ENCODE data around the gene EPHA6. TPM values are rescaled to one million over a fixed set of nuclear protein-coding genes. Genes with fewer than 3 reads are reported as not detected.

EPHA6 gene
- polyA plus RNA-seq, 2 of the 4 experiments (the other 2 are of a cell fraction) = 0.08 TPM

DNA sequence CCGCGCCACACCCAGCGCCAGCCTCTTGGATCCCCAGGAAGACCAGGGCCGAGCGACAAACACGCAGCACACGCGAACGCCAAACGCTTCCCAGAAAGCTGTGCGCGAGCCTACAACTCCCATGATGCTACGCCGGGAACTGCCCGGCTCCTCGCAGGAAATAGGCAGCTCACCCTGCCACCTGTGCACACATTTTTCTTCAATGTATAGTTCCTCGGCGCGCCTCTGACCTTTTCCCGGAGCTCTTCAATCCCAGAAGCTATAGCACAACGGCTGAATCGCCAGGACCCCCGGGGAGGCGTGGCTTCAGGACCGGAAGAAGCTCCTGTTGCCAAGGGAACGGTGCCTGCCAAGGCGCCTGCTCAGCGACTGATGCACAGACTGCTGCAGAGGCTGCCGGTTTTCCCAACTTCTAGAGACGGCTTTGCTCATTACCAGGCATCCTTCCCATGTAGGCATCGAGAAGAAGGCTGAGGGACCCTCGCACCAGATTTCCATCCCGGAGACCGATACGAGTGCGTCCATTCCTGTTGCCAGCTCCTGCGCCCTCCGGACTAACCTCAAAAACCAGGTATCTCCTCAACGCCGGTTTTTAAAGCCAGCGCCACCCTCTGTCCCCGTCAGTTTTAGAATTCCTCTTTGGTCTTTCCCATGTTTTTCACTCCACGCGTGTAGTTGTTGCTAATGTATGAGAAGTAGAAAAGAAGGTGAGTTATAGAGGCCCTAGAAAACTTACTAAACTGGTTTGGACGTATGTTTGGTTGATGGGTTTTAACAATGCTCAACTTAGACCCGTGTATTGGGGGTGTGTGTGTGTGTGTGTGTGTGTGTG lies 950.2 kb downstream of the EPHA6 start, which contains the start of gene ARL6:
Gene ARL6 (plus strand): TSS at position 352 of the 832 bp plus-strand sequence. CDS start 3,350 bp downstream, outside the sequence.
- FAIRE-seq = no peak
- CTCF ChIA-PET = interaction anchor here (1.0 to 1.6 kb wide), 2 partner anchors 11 to 57 kb away, joined by 3 to 5 read pairs; partner anchors contain the start of gene CRYBG3

DNA sequence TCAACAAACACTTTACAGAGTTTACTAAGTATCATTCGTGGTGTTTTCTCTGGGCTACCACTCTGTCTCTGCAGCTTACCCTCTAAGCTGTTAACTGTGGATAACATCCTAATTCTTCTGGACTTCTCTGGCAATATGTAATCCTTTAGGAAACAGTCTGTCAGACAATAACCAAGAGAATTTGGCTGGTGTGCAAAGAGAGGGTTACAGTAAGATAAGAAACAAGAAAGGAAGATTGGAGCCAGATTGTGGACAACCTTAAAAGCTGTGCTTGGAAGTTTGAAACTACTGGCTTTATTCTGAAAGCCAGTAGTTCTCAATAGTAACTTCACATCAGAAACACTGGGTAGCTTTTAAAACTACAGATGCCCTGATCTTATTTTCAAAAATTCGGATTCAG lies 950.9 kb downstream of the EPHA6 start:
- H3K4me2 ChIP-seq = peak overlapping the region; percentile 87
- H3K4me1 ChIP-seq = peaks cover 10% of the 10 kb centered on the region
- CTCF ChIA-PET = interaction anchor here (1.6 kb wide), 1 partner anchor 56 kb away, joined by 5 read pairs; the partner anchor contains the start of gene CRYBG3
- DNase-seq (ENCODE audit: low read depth in 1 of 2, low spot score in 1 of 2) (no peak), FAIRE-seq (no peak), ATAC-seq (no peak; a peak in 1 of 6 replicates)
- H3K27ac ChIP-seq = peak overlapping the region in 1 of 2 experiments; percentile 91; a peak in 3 of 6 replicates
- 13% methylated on average over 2 of the region's 2 CpGs for WGBS (ENCODE audit: missing lambda C conversion rate)
- no peaks in the 10 kb centered on the region for H3K9me3 ChIP-seq
- POLR2A ChIA-PET = no interaction called here
- peak overlapping the region; percentile 59 for H3K4me3 ChIP-seq
- TF ChIP-seq TP53 (CRISPR knock-in tag; IDR thresholded peaks at IDR 0.05) = no peak
- TF ChIP-seq, protein P1, sequence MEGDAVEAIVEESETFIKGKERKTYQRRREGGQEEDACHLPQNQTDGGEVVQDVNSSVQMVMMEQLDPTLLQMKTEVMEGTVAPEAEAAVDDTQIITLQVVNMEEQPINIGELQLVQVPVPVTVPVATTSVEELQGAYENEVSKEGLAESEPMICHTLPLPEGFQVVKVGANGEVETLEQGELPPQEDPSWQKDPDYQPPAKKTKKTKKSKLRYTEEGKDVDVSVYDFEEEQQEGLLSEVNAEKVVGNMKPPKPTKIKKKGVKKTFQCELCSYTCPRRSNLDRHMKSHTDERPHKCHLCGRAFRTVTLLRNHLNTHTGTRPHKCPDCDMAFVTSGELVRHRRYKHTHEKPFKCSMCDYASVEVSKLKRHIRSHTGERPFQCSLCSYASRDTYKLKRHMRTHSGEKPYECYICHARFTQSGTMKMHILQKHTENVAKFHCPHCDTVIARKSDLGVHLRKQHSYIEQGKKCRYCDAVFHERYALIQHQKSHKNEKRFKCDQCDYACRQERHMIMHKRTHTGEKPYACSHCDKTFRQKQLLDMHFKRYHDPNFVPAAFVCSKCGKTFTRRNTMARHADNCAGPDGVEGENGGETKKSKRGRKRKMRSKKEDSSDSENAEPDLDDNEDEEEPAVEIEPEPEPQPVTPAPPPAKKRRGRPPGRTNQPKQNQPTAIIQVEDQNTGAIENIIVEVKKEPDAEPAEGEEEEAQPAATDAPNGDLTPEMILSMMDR (IDR thresholded peaks at IDR 0.05) = no peak
- no peak for TF ChIP-seq RCOR1 (IDR thresholded peaks at IDR 0.05; ENCODE audit: low read depth, low read length)
- TF ChIP-seq NFE2L2 (conservative IDR thresholded peaks at IDR 0.05; ENCODE audit: low read length) = no peak
- TF ChIP-seq, protein P2, sequence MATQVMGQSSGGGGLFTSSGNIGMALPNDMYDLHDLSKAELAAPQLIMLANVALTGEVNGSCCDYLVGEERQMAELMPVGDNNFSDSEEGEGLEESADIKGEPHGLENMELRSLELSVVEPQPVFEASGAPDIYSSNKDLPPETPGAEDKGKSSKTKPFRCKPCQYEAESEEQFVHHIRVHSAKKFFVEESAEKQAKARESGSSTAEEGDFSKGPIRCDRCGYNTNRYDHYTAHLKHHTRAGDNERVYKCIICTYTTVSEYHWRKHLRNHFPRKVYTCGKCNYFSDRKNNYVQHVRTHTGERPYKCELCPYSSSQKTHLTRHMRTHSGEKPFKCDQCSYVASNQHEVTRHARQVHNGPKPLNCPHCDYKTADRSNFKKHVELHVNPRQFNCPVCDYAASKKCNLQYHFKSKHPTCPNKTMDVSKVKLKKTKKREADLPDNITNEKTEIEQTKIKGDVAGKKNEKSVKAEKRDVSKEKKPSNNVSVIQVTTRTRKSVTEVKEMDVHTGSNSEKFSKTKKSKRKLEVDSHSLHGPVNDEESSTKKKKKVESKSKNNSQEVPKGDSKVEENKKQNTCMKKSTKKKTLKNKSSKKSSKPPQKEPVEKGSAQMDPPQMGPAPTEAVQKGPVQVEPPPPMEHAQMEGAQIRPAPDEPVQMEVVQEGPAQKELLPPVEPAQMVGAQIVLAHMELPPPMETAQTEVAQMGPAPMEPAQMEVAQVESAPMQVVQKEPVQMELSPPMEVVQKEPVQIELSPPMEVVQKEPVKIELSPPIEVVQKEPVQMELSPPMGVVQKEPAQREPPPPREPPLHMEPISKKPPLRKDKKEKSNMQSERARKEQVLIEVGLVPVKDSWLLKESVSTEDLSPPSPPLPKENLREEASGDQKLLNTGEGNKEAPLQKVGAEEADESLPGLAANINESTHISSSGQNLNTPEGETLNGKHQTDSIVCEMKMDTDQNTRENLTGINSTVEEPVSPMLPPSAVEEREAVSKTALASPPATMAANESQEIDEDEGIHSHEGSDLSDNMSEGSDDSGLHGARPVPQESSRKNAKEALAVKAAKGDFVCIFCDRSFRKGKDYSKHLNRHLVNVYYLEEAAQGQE (IDR thresholded peaks at IDR 0.05) = no peak
- no peak for TF ChIP-seq MYC (IDR thresholded peaks at IDR 0.05; ENCODE audit: borderline replicate concordance, low read length)
- TF ChIP-seq RARB (CRISPR knock-in tag; IDR thresholded peaks at IDR 0.05) = no peak
- no peak for TF ChIP-seq TFCP2L1 (CRISPR knock-in tag; IDR thresholded peaks at IDR 0.05)
- no peak for TF ChIP-seq CBX8 (IDR thresholded peaks at IDR 0.05)
- TF ChIP-seq RNF2 (IDR thresholded peaks at IDR 0.05; ENCODE audit: borderline replicate concordance, low read depth) = no peak
- TF ChIP-seq FOSL2 (IDR thresholded peaks at IDR 0.05) = no peak
- no peak for TF ChIP-seq FOSL2 (CRISPR knock-in tag; IDR thresholded peaks at IDR 0.05)
- TF ChIP-seq, protein P3, sequence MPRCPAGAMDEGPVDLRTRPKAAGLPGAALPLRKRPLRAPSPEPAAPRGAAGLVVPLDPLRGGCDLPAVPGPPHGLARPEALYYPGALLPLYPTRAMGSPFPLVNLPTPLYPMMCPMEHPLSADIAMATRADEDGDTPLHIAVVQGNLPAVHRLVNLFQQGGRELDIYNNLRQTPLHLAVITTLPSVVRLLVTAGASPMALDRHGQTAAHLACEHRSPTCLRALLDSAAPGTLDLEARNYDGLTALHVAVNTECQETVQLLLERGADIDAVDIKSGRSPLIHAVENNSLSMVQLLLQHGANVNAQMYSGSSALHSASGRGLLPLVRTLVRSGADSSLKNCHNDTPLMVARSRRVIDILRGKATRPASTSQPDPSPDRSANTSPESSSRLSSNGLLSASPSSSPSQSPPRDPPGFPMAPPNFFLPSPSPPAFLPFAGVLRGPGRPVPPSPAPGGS (IDR thresholded peaks at IDR 0.05) = no peak
- TF ChIP-seq, protein P4, sequence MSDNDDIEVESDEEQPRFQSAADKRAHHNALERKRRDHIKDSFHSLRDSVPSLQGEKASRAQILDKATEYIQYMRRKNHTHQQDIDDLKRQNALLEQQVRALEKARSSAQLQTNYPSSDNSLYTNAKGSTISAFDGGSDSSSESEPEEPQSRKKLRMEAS (IDR thresholded peaks at IDR 0.05) = no peak
- TF ChIP-seq, protein P5, sequence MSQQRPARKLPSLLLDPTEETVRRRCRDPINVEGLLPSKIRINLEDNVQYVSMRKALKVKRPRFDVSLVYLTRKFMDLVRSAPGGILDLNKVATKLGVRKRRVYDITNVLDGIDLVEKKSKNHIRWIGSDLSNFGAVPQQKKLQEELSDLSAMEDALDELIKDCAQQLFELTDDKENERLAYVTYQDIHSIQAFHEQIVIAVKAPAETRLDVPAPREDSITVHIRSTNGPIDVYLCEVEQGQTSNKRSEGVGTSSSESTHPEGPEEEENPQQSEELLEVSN (IDR thresholded peaks at IDR 0.05; ENCODE audit: borderline replicate concordance, low read depth) = no peak

More for the DNA sequence above, 950.2 kb downstream of the EPHA6 start, which contains the start of gene ARL6:
- Histone ChIP-seq H3K4me3 (peak within 1 kb of the TSS; percentile 59), H3K9me3 (no peaks in the 10 kb centered on the region), H3K4me2 (peak within 1 kb of the TSS; percentile 87), H3K4me1 (peaks cover 10% of the 10 kb centered on the region), H3K27ac (peak within 1 kb of the TSS; percentile 82 to 91)
- under 1% methylated on average over 34 of the region's 46 CpGs for WGBS (ENCODE audit: missing lambda C conversion rate)
- ATAC-seq = peak; percentile 98
- peak; percentile 67 to 86 for DNase-seq (ENCODE audit: low read depth in 1 of 2, low spot score in 1 of 2)
- TF ChIP-seq NPAS2 (CRISPR knock-in tag; IDR thresholded peaks at IDR 0.05; ENCODE audit: borderline replicate concordance) (no peak), PHF8 (IDR thresholded peaks at IDR 0.05; ENCODE audit: borderline replicate concordance, low read depth) (peak; percentile 45), FOSB (CRISPR knock-in tag; IDR thresholded peaks at IDR 0.05) (no peak), POLR2A (IDR thresholded peaks at IDR 0.05; ENCODE audit: low read length) (peak; percentile 69), JUN (IDR thresholded peaks at IDR 0.05) (peak in 1 of 2 experiments; percentile 74; a peak in 2 of 5 replicates), RCOR1 (IDR thresholded peaks at IDR 0.05; ENCODE audit: low read depth, low read length) (no peak), FOXS1 (CRISPR knock-in tag; IDR thresholded peaks at IDR 0.05) (no peak), ZSCAN20 (CRISPR knock-in tag; IDR thresholded peaks at IDR 0.05) (no peak)
- TF ChIP-seq, protein P6, sequence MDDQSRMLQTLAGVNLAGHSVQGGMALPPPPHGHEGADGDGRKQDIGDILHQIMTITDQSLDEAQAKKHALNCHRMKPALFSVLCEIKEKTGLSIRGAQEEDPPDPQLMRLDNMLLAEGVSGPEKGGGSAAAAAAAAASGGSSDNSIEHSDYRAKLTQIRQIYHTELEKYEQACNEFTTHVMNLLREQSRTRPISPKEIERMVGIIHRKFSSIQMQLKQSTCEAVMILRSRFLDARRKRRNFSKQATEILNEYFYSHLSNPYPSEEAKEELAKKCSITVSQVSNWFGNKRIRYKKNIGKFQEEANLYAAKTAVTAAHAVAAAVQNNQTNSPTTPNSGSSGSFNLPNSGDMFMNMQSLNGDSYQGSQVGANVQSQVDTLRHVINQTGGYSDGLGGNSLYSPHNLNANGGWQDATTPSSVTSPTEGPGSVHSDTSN (IDR thresholded peaks at IDR 0.05) = 0 out of 2 replicates have a peak, but pooled peaks have one; percentile 26
- TF ChIP-seq, protein P1 (IDR thresholded peaks at IDR 0.05) = peak; percentile 37; the same call in 2 of the 3 replicates
- TF ChIP-seq, protein P4 (IDR thresholded peaks at IDR 0.05) = peak; percentile 80; the same call in 1 of the 2 replicates
- POLR2A ChIA-PET = interaction anchor here (0.9 kb wide), 1 partner anchor 758 kb away, joined by 3 read pairs; the partner anchor contains the start of gene CLDND1

Measured in A549 (cell line).